NOMO-1 (cell line): ENCODE results near the gene SPINK4.

Experiments used
- DNase-seq, 2 experiments: peaks; one replicate each; lab custom pipeline; 2025; ENCODE audit not compliant: unreplicated experiment in 2 of 2; lab: John Stamatoyannopoulos, UW

SPINK4 gene

DNA sequence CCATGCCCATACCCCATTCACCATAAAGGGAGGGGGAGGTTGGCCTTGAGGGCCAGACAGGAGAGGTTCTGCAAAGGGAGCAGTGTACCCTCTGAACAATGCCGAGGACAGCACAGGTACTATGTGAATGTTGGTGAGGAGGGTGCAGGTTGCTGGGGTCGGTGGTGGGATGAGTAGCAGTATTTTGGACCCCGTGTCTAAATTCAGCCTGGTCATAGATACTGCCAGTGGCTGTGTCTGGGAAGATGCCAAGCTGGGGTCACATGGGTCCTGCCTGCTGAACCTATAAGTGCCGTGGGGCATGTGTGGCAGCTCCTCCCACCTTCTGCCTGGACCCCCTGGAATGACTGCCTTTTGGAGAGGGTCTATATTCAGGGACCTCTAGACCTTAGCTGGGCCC lies 11.4 kb upstream of the SPINK4 start:
- DNase-seq, result no peak

DNA sequence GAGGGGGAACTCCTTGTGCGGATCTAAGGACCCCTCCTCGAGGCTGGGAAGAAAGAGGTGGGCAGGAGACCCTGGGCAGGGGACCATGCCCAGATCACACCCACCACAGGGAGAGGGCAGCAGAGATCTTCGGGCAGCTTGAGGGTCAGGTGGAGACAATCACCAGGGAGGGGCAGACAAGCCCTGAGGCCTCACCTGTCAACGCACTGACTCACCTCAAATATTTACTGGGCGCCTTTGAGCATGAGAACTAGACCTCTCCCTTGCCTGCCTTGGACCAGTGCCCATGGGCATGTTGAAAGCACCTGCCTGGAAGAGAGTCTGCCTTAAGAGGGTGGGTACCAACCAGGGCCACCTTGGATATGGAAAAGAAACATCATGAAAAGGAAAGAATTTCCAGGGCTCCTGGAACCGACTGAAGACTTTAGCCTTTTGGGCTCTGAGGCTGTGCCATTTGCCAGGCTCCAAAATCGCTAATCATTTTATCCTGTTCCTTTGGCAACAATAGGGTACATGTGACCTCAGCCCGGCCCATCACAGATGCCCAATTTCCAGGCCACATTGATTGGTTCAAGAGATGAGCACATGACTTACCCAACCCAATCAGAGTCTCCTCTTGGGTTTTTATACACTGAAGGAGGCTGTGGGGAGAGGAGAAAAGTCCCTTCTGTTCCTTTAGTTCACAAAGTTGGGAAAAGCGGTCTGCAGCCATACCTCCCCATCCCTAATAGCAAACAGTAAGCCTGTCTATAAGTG lies 10.4 kb upstream of the SPINK4 start:
- DNase-seq, result no peak

DNA sequence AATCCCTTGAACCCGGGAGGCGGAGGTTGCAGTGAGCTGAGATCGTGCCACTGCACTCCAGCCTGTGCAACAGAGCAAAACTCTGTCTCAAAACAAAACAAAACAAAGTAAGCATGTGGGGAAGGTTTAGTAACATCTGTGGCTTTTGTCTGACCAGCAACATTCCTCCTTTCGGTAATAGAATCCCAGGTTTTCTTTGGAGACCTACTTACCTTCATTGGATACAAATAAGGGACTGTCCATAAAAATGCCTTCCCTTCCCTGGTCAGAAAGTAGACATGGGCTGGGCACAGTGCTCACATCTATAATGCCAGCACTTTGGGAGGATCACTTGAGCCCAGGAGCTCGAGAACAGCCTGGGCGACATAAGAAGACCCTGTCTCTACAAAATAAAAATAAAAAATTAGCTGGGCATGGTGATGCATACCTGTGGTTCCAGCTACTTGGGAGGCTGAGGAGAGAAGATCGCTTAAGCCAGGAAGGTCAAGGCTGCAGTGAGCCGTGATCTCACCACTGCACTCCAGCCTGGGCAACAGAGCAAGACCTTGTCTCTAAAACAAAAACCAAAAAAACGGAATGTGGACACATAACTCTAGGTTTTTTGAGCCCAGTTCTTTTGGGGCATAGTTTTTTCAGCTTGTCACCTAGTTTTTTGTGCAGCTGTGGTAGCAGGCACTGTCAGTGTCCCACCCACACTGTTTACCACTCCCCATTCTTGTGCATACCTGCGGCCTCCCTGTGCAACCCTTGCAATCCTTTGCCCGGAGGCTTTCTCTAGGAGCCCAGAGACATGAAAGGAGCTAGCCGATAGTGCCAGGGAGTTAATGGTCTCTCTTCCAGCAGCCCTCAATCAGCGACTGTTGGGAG lies 9.0 kb upstream of the SPINK4 start:
- DNase-seq, result no peak

DNA sequence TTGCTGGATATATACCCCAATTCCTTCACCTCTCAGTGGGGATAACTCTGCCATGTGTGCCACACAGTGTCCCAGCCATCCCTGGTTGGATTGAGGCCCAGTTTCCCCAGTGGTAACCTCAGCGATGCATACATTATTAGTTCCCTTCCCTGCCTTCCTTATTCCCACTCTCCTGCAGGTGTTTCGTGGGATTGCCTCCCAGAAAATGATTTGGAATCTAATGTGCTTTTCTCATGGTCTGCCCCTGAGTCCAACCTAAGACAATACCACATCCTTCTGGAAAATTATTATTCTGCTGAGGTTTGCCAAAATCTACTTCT lies 8.4 kb upstream of the SPINK4 start:
- no peak for DNase-seq

DNA sequence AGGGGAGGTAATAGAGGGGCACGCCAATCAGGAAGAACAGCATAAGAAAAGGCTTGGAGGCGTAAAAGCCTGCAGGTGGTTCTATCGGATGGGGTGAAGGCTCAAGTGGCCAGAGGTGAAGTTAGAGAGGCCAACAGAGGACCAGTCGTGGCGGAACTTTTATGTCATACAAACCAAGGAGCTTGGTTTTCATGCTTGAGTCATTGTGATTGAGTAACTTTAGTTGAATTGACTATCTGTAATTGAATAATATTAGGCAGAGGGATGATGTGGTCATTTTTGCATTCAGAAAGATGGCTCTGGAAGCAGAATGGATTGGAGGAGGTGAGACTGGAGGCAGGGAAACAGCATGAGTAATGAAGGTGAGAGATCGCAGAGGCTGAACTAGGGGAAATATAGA lies 7.2 kb upstream of the SPINK4 start:
- DNase-seq, result no peak

DNA sequence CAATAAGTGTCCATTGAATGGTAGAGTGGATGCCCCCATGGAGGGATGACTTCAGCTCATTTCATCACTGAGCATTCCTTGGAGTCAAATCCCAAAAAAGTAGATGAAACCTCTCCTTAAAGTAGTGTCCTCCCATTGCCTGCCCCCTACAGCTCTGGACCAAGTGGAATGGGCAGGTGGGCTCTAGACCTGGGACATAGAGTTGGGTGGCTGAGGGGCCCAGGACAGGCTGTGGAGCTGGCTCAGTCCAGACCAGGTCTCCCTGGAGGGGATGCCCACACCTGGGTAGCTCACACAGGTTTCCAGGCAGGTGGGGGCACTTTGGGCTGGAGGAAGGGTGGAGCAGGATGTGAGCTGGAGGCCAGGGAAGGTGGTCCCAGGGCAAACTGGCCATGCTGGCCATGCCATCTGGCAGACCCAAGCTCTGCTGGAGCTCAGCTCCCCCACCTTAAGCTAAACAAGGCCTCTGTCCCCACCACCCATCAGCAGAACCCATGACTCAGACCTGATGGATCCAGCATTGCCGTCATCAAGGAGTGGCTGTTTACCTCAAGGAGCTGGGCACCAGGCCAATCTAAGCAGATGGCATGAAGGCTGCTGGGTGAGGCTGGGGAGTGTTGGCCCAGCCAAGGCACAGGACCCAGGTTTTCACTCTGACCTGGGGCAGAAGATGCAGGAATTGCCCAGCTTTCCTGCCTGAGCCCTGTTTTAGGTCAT lies 6.2 kb upstream of the SPINK4 start:
- no peak for DNase-seq

DNA sequence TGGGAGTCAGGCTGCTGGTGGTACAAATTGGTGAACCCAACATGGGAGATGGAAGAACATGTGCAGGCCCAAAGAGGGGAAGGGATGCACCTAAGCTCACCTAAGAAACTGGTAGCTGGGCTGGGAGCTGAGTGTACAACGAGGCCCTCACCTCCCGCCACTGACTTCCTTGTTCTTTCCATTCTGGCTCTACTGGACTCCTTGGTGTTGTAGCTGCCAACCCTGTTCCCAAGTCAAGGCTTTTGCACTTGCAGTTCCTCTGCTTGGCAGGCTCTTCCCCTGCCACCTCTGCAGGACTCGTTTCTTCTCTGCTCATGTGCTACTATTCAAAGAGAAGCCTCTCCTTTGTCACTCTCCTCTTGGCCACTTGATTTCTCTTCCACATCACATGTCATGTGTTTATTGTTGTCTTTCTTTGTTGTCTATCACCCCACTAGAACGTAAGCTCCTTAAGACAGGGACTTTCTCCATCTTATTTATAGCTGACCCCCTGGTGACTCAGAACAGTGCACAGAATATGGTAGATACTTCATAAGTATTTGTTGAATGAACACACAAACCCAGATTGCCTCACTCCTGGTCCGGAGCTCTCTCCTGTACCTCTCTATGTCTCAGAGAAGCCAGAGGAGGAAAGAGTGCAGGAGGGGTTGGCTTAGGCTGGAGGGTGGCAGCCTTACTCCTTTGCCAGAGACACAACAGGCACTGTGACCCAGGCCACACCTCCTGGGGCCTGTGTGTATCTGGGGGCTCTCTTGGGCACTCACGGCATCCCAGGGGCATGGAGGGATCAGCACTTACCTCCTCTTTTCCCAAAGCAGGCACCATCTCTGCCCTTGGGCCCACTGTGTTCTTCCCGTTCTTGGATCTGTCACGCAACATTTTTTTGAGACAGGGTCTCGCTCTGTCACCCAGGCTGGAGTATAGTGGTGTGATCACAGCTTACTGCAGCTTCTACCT lies 5.2 kb upstream of the SPINK4 start:
- no peak for DNase-seq

DNA sequence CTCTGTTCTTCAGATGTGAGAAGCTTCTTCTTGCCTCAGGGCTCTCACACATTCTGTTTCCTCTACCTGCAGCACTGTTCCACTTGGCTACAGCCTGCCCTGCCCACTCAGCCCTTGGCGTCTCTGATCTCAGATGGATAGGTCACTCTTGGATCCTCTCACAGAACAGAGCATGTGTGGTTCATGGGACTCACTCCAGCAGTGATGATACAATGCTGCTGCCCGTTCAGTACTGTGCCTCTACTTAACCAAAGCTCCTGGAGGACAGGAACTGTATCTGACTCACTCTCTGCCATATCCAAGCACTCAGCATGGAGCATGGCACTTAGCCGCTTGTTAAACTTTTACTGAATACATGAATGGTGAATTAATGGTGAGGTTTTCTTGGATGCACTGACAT lies 3.4 kb upstream of the SPINK4 start:
- no peak for DNase-seq

DNA sequence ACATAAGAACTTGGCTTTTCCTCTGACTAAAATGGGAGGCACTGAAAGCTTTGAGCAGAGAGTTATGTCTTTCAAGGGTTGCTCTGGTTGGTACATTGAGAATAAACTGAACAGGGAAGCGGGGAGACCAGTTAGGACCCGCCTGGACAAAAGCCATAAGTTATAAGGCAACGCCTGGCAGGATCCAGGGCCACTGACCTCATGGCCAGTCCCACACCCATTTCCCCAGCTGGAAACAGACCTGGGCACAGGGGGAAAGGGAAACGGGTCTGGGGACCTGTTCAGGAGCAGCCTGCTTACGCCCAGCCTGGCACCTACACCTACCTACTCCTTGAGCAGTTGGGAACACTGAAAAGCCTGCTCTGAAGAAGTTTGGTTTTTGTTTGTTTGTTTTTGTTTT lies 1.3 kb downstream of the SPINK4 start:
- DNase-seq, result no peak

DNA sequence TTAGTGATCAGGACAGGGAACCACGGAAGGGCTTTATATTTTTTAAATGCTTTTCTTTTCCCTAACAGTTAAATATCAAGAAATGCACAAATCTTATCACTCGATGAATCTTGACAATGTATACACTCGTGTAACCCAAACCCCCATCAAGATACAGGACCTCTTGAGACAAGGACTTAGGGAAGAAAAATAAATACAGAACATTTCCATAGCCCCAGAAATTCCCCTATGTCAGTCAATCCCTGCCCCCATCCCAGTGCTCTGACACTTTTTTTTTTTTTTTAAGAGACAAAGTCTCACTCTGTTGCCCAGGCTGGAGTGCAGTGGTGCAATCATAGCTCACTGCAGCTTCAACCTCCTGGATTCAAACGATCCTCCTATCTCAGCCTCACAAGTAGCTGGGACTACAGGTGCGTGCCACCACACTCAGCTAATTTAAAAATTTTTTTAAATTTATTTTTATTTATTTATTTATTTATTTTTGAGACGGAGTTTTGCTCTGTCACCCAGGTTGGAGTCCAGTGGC lies 2.7 kb downstream of the SPINK4 start:
- DNase-seq, result no peak

DNA sequence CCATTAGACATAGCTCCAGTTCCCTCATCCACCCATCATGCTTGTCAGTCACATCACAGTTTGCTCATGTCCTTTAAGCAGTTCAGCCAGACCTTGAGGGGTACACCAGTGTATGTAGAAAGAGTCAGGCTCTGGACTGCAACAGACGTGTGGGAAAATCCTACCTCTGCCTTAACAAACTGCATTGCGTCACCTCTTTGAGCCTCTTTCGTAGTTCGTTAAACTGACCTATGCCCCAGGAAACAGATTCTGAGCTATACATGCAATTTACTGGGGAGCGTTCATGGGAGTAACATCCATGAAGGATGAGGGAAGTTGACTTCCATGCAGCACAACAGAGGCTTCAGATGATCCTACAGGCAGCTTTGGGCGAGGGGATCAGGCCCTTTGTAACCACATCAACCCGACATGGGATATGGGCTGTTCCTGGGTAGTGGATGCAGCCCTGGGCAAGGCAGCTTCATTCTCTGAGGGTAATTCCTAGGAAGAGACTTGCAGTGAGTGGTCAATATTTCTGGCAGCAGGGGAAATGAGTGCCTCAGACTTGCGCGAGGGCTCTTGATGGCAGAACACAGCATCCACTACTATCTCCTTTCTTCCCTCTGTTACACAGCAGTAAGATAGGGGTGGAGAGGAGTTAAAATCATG lies 4.3 kb downstream of the SPINK4 start:
- DNase-seq, result no peak

DNA sequence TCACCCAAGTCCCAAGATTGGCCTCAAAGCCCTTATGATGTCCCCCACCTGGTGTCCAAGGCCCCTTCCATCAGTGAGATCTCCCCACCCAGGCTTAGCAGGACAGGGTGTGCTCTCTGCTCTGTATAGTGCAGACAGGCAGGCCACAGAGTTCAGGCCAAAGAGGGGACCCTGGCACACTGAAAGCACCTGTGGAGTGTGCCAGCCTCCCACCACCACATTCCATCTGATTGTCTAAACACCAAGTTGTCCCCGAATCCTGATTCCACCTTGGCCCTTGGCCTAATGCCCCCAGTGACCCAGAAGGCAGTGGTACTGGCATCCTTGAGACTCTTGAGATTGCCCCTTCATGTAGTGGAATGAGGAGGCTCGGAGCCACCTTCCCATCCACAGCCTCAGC lies 5.4 kb downstream of the SPINK4 start:
- DNase-seq, result no peak

DNA sequence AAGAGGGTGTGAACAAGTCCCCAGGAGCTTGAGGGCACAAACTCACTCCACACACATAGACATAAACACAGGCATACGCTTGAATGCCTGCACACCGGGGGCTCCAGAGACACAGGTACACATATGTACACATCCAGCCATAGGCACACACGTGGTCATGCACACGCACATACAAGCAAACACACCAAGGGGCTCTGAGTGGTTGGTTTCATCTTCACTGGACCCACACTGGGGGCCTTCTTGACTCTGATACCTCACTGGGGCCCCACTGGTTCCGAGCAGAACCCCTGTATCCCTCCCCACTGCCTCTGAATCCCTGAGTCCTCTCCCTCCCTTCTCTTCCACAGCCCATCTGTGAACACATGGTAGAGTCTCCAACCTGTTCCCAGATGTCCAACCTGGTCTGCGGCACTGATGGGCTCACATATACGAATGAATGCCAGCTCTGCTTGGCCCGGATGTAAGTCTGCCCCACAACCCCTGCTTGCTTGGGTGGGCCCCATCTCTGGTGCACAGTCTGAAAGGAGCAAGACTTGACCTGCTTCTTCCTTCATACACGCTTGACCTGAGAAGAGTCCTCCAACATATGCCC lies 6.4 kb downstream of the SPINK4 start:
- DNase-seq, result no peak

DNA sequence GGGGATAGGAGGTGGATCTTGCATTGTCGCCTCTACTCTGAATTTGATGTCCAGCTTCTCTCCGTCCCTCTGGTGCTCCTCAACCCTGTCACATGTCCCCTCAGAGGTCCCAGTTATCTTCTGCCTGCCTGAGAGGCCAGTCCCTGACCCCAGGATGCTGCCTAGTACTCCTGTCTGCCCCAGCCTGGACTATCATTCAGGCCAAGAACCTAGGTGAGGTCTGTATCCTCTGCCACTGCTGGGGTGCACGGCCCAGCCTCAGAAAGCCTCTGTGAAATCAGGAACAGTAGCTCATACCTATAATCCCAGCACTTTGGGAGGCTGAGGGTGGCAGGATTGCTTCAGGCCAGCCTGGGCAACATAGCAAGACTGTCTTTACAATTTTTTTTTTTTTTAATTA lies 8.6 kb downstream of the SPINK4 start:
- no peak for DNase-seq

DNA sequence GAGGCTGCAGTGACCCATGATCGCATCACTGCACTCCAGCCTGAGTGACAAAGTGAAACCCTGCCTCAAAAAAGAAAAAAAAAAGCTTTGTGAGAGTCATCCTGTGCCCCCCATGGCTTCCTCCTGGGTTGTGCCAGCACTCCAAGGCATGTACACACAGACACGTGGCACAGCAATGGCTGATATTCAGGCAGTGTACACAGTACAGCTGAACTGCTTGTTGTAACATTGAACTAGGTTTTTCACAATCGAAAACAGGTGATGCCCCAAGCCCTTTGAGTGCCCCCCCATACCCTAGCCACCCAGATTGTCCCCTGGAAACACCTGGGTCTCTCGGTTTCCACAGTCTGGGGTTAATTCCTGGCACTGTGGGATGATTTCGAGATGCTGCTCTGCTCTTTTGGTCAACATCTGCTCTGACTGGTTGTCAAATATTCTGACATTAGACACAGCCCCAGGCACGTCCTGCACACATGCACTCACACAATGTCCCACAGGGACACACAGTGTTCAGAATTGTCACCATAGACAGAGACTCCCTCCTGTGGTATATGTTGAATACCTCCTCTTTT lies 9.2 kb downstream of the SPINK4 start:
- DNase-seq, result no peak

DNA sequence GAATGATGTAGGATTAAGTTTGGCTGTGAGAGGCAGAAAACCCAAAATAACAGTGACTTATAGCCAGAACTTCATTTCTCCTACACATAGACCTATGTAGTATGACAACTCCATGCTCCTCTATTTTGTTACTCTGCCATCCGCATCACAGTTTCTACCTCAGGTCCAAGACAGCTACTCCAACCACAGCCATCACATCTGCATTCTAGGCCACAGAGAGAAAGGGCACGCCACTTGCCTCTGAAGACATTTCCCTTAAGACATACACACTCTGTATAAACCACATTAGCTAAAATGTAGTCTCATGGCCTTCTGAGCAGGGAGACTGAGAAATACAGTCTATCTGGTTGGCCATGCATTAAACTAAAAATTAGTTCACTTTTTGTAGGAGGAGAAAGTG lies 10.0 kb downstream of the SPINK4 start:
- DNase-seq, result no peak

DNA sequence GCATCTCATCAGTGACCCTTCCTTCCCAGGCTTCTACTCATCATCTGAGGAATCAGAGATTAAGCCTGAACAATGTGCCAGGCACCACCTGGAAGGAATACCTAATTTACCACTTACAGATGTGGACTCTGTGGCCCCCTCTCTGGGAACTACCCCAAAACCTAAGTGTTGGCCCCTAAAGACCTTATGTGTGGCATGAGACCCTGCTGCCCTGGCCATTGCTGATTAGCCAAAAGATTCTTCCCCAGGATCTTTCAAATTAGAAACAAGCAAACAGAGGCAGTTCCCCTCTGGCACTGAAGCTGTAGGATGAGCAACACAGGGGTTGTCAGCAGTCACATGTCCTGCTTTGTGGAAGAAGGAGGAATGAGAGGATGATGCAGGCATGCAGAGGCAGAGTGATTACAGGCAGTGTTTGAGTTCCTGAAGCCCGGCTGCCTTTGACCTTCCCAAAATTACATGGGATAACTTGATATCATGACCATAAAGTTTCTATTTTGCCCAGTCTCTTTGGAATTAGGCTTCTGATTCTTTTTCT lies 10.6 kb downstream of the SPINK4 start:
- no peak for DNase-seq

DNA sequence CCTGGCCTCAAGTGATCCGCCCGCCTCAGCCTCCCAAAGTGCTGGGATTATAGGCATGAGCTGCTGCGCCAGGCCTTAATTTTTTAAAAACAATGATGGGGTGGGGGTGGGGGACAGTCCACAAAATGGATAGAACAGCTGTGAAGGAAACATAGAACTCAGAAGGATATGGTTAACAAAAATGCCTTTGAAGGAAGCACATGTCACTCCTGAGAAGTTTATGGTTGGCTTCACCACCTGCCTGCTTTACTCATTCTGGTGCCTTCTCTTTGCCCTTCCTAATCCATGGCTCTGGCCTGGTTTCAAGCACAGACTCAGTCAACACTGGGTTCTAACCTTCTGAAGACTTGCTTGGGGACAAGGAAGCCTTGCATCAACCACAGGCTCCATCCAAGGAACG lies 14.2 kb downstream of the SPINK4 start:
- no peak for DNase-seq

DNA sequence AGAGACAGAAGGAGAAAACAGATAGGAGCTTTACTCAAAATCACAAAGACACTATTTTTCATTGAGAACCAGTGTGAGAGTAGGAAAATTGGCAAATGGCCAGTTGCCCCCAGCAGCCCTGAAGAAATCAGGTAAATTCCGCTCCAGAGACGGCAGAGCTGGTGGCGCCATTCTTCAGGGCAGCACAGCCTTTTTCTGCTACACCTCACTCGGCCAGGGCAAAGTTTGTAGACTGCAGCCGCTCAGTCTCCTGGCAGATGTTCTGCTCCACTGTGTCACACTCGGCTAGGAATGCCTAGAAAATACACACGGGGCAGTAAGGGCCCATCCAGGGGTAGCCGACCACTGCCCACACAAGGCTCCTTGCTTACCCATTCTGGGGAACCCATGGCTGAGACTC lies 15.0 kb downstream of the SPINK4 start:
- DNase-seq, result no peak
